BLaER1 treated with 17β-estradiol and CSF1 and Interleukin-3, amounts not matched to agents 10 nM and 100 nM (cell line): ENCODE data around the gene TGM5.

ENCODE experiments used
- H3K27ac ChIP-seq, 11 experiments: shearing (Covaris generic); formaldehyde crosslinking; 2 replicates each; pipeline ENCODE4 v1.8.1; 2022
- H3K27me3 ChIP-seq, 11 experiments: shearing (Covaris generic); formaldehyde crosslinking; 2 replicates each; pipeline ENCODE4 v1.8.1; 2022
- H3K36me3 ChIP-seq, 11 experiments: shearing (Covaris generic); formaldehyde crosslinking; 2 replicates each; pipeline ENCODE4 v1.8.1; 2022
- H3K4me1 ChIP-seq, 10 experiments: shearing (Covaris generic); formaldehyde crosslinking; 2 replicates each; pipeline ENCODE4 v1.8.1; 2022
- H3K4me2 ChIP-seq, 11 experiments: shearing (Covaris generic); formaldehyde crosslinking; 2 replicates each; pipeline ENCODE4 v1.8.1; 2022
- H3K4me3 ChIP-seq, 10 experiments: shearing (Covaris generic); formaldehyde crosslinking; 2 replicates each; pipeline ENCODE4 v1.8.1; 2022
- H3K9ac ChIP-seq, 11 experiments: shearing (Covaris generic); formaldehyde crosslinking; 2 replicates each; pipeline ENCODE4 v1.8.1; 2022
- H3K9me3 ChIP-seq, 11 experiments: shearing (Covaris generic); formaldehyde crosslinking; replicated peaks in 1 of 11; 2 replicates each; pipeline ENCODE4 v1.8.1; 2022
- H4K20me1 ChIP-seq, 11 experiments: shearing (Covaris generic); formaldehyde crosslinking; 2 replicates each; pipeline ENCODE4 v1.8.1; 2022
- Cebpa-rat ChIP-seq, 11 experiments: shearing (Covaris generic); IDR thresholded peaks; 2 replicates each; pipeline ENCODE4 v1.8.1; 2022

The TGM5 gene

DNA sequence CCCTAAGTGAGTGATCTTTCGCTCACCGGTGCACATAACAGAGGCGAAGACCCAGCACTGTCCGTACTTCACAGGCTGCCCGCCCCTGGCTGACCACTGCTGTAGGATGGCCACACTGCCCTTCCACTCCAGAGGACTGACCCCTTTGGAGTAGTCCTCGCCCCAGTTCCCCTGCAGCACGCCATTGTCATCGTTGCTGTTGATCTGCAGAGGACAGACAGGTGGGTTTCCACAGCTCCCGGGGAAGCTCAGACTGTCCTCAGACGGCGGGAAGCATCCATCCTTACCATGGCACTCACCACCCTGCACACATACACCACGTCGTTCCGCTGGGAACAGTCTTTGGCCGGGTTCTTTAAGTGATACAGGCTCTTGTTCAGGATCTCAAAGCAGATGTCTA lies 20.5 kb upstream of the TGM5 start:
- no peaks in the 10 kb centered on the region for H3K36me3 ChIP-seq
- no peak for TF ChIP-seq Cebpa-rat (IDR thresholded peaks at IDR 0.05)
- H3K4me2 ChIP-seq, result no peak overlapping the region; a peak in 1 of 22 replicates
- H3K9me3 ChIP-seq, result 0 out of 22 replicates have a peak, but pooled peaks cover 0 to 3% (median 0%) of the 10 kb centered on the region in 11 experiments
- H3K27me3 ChIP-seq, result no peaks in the 10 kb centered on the region
- peaks cover 19 to 31% (median 22%) of the 10 kb centered on the region in 10 experiments for H3K4me1 ChIP-seq
- H3K27ac ChIP-seq, result no peak overlapping the region
- H3K9ac ChIP-seq, result peak overlapping the region in 4 of 11 experiments; percentile 7 to 22 (median 18); a peak in 2 of 22 replicates
- no peaks in the 10 kb centered on the region; a peak in 1 of 22 replicates for H4K20me1 ChIP-seq
- no peak overlapping the region for H3K4me3 ChIP-seq

DNA sequence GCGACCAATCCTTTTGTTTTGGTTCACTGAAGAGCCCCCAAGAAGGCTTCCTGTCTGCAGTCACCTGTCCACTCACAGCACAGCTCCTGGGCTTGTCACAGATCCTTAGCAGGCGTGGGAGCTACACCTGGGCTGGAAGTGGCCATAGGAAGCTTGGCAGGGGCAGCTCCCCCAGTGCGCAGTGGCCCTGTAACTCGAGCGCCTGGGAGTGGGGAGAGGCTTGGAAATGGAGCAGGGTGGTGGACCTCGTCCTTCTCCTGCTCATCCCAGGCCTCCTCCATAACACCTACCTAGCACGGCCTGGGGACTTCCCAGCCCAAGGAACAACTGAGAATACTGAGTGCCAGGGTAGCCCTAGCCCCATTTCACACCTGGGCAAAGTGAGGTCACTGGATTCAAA lies 19.3 kb upstream of the TGM5 start:
- Histone ChIP-seq H3K4me2 (no peak overlapping the region), H3K27me3 (no peaks in the 10 kb centered on the region), H3K9ac (peak overlapping the region in 1 of 11 experiments; percentile 1; a peak in 1 of 22 replicates), H3K4me1 (peaks cover 19 to 33% (median 22%) of the 10 kb centered on the region in 10 experiments), H3K9me3 (0 out of 22 replicates have a peak, but pooled peaks cover 0 to 3% (median 0%) of the 10 kb centered on the region in 11 experiments), H3K27ac (no peak overlapping the region), H3K4me3 (no peak overlapping the region), H3K36me3 (no peaks in the 10 kb centered on the region), H4K20me1 (no peaks in the 10 kb centered on the region; a peak in 1 of 22 replicates)
- no peak for TF ChIP-seq Cebpa-rat (IDR thresholded peaks at IDR 0.05)

DNA sequence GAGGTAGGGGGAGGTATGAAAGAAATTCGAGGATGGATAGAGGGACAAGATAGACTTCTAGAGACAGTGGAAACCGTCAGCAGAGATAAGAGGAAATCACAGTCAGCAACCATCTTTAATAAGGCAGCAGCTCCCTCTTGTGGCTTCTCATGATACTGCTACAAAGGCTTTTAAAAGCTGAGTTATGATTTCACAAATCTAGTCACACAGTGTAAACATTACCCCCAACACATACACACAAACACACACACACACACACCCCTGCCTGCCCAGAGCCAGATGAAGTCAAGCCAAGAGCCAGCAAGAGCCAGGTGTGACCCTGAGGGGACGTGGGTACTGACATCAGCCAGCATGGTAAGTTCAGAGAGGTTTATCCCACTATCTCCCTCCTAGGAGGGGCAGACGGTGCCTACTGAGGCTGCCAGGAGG lies 18.9 kb upstream of the TGM5 start:
- H3K4me2 ChIP-seq, result peak overlapping the region in 5 of 11 experiments; percentile 63 to 79 (median 71); a peak in 6 of 22 replicates
- H3K9me3 ChIP-seq, result 0 out of 22 replicates have a peak, but pooled peaks cover 0 to 3% (median 0%) of the 10 kb centered on the region in 11 experiments

DNA sequence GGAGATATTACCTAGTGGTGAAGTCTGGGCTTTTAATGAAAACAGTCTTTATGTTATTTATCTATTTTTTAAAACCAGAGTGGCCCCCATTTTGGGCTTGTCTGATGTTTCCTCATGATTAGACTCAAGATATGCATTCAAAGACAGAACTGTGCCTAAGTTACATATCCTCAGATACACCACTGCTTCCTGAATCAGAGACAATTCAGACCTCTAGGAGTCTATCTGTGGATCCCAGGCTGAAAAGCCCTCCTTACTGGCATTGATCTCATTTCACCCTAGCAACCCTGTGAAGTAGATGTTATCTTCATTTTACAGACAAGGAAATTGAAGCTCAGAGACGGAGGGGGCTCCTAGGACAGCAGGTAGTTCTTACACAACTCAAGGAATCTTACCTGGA lies 16.8 kb upstream of the TGM5 start:
- no peaks in the 10 kb centered on the region; a peak in 1 of 22 replicates for H4K20me1 ChIP-seq
- no peaks in the 10 kb centered on the region for H3K9me3 ChIP-seq
- H3K36me3 ChIP-seq, result no peaks in the 10 kb centered on the region
- peak overlapping the region in 8 of 11 experiments; percentile 12 to 48 (median 41); a peak in 8 of 22 replicates for H3K27ac ChIP-seq
- no peak overlapping the region for H3K4me3 ChIP-seq
- TF ChIP-seq Cebpa-rat (IDR thresholded peaks at IDR 0.05), result no peak
- H3K9ac ChIP-seq, result no peak overlapping the region; a peak in 2 of 22 replicates
- H3K27me3 ChIP-seq, result peaks cover 0 to 17% (median 0%) of the 10 kb centered on the region in 11 experiments; a peak in 7 of 22 replicates
- peaks cover 20 to 58% (median 42%) of the 10 kb centered on the region in 10 experiments for H3K4me1 ChIP-seq
- H3K4me2 ChIP-seq, result peak overlapping the region; percentile 63 to 79 (median 71)

More for the DNA sequence above, 18.9 kb upstream of the TGM5 start:
- Histone ChIP-seq H3K27ac (no peak overlapping the region; a peak in 1 of 22 replicates), H3K27me3 (no peaks in the 10 kb centered on the region), H3K4me3 (no peak overlapping the region), H3K4me1 (peaks cover 19 to 37% (median 22%) of the 10 kb centered on the region in 10 experiments), H3K36me3 (no peaks in the 10 kb centered on the region), H3K9ac (peak overlapping the region in 1 of 11 experiments; percentile 12; a peak in 2 of 22 replicates), H4K20me1 (no peaks in the 10 kb centered on the region; a peak in 1 of 22 replicates)
- no peak for TF ChIP-seq Cebpa-rat (IDR thresholded peaks at IDR 0.05)

DNA sequence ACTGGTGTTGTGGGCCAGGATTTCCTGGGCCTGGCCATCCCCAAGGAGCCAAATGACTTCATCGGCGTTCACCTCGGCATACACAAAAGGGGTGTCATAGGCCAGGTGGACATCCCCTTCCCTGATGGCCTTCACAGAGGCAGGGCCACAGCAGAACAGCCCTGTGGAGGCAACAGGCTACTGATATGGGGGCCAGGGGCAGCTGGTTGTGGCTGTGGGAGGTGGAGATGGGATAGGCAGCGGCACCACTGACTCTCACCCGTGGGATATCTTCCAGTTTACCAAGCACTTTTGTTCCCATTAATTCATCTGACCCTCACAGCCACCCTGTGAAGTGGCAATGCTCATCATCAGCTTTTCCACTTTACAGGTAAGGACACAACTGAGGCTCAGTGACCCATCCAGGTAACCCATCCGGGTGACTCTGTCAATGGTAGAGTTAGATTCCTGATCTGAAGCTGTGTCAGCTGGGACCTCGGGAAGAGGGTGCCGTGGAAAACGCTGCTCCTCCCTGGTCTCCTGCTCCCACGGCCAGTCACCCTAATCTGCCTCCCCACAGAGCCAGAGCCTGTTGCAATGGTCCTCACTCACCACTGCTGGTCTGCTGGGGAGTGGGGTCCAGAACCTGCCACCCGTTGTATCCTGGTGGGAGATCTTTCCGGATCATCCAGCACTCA lies 15.3 kb upstream of the TGM5 start:
- Histone ChIP-seq H3K4me1 (peaks cover 20 to 71% (median 56%) of the 10 kb centered on the region in 10 experiments), H3K4me2 (no peak overlapping the region), H3K27me3 (peaks cover 0 to 22% (median 0%) of the 10 kb centered on the region in 11 experiments; a peak in 7 of 22 replicates), H3K9me3 (no peaks in the 10 kb centered on the region), H3K4me3 (no peak overlapping the region), H3K27ac (no peak overlapping the region), H4K20me1 (no peaks in the 10 kb centered on the region; a peak in 1 of 22 replicates), H3K36me3 (no peaks in the 10 kb centered on the region), H3K9ac (no peak overlapping the region)
- no peak for TF ChIP-seq Cebpa-rat (IDR thresholded peaks at IDR 0.05)

DNA sequence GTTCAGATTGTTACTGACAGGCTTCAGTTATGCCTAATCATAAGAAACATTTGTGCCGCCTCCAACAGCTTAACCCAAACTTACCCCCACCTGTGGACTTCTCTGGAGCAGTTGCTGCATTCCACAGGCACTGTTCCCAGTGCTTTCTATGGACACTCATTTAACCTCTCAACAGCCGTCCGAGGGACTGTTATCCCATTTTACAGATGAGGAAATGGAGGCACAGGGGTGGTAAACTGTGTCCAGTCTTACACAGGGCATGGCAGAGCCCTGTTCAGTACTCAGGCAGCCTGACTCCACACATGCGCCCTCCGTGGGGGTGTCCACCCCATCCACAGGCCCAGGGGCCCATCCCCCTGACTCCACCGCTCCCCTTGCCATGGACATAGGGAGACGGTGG lies 14.3 kb upstream of the TGM5 start:
- Histone ChIP-seq H3K4me3 (no peak overlapping the region), H3K27me3 (peaks cover 0 to 22% (median 0%) of the 10 kb centered on the region in 11 experiments; a peak in 7 of 22 replicates), H4K20me1 (no peaks in the 10 kb centered on the region; a peak in 1 of 22 replicates), H3K36me3 (no peaks in the 10 kb centered on the region), H3K9me3 (no peaks in the 10 kb centered on the region), H3K27ac (no peak overlapping the region), H3K9ac (no peak overlapping the region), H3K4me2 (peak overlapping the region in 1 of 11 experiments; percentile 86; a peak in 2 of 22 replicates), H3K4me1 (peaks cover 20 to 77% (median 57%) of the 10 kb centered on the region in 10 experiments)
- no peak for TF ChIP-seq Cebpa-rat (IDR thresholded peaks at IDR 0.05)

DNA sequence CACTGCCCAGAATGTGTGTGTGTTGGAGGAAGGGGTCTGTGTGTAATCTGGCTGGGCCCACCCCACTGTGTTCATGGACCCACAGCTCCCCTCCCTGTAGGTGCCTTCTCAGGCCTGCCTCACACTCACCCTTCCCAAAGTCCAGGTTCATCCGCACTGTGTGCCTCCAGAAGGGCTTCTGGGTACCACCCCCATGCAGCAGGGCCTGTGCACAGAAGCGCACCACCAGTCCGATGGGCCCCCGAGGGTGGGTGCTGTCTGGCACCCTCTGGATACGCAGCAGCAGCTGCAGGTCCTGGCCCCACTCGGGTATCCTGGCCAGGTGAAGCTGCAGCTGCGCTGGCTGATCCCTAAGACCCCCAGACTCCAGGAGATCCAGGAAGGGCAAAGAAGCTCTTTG lies 12.8 kb upstream of the TGM5 start:
- Histone ChIP-seq H3K4me2 (peak overlapping the region in 9 of 11 experiments; percentile 35 to 92 (median 82); a peak in 17 of 22 replicates), H3K4me3 (peak overlapping the region in 1 of 10 experiments; percentile 22; a peak in 2 of 20 replicates), H3K27ac (peak overlapping the region in 1 of 11 experiments; percentile 27; a peak in 1 of 22 replicates), H4K20me1 (no peaks in the 10 kb centered on the region; a peak in 1 of 22 replicates), H3K4me1 (peaks cover 10 to 74% (median 48%) of the 10 kb centered on the region in 10 experiments), H3K9ac (peak overlapping the region in 3 of 11 experiments; percentile 40 to 54 (median 45); a peak in 4 of 22 replicates), H3K9me3 (no peaks in the 10 kb centered on the region), H3K27me3 (peaks cover 0 to 22% (median 0%) of the 10 kb centered on the region in 11 experiments; a peak in 7 of 22 replicates), H3K36me3 (no peaks in the 10 kb centered on the region)
- no peak for TF ChIP-seq Cebpa-rat (IDR thresholded peaks at IDR 0.05)

DNA sequence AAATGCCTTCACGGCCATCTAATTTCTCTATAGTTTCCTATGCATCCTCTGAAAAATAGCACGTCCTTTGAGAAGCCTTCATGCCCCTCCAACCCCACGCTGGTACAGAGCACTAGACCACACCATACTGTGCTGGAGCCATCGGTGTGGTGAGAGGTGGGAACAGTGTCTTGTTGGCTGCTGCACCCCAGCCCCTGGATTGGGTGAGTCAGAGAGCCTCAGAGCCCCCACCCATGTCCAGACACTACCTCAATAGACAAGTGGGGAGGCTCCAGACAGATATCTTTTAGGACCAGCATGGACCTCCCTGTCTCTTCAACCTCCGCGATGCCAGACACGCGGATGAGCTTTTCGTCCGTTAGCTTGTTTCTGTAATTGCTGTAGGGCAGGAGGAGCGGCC lies 12.1 kb upstream of the TGM5 start:
- H3K9ac ChIP-seq, result peak overlapping the region in 3 of 11 experiments; percentile 40 to 54 (median 45); a peak in 4 of 22 replicates

More for the DNA sequence above, 12.1 kb upstream of the TGM5 start:
- Histone ChIP-seq H3K4me3 (0 out of 20 replicates have a peak overlapping the region, but pooled peaks of 1 of the 10 experiments have one; percentile 22), H3K4me1 (peaks cover 4 to 74% (median 47%) of the 10 kb centered on the region in 10 experiments), H4K20me1 (no peaks in the 10 kb centered on the region; a peak in 1 of 22 replicates), H3K27me3 (peaks cover 0 to 22% (median 0%) of the 10 kb centered on the region in 11 experiments; a peak in 7 of 22 replicates), H3K9me3 (no peaks in the 10 kb centered on the region), H3K4me2 (peak overlapping the region in 8 of 11 experiments; percentile 44 to 92 (median 83); a peak in 17 of 22 replicates), H3K36me3 (no peaks in the 10 kb centered on the region), H3K27ac (peak overlapping the region in 1 of 11 experiments; percentile 16; a peak in 1 of 22 replicates)
- no peak for TF ChIP-seq Cebpa-rat (IDR thresholded peaks at IDR 0.05)
